WTC11 (cell line): ENCODE data around the gene OCSTAMP. TPM values are rescaled to one million over a fixed set of nuclear protein-coding genes. Genes with fewer than 3 reads are reported as not detected.

ENCODE experiments used
- ATAC-seq: fragments of 200-7000 bp; cut with Tn5 transposase; 2 replicates; pipeline ENCODE4 v1.10.0; 2021; ENCODE audit warnings: mild to moderate bottlenecking, moderate library complexity
- CTCF ChIA-PET: fragments of 300-600 bp; sonication (Branson Sonifier 250); formaldehyde crosslinking; loops from one replicate; lab custom pipeline; 2021; ENCODE audit warnings: antibody characterized with exemption; lab: Charles Lee
- POLR2A ChIA-PET: fragments of 350-600 bp; sonication (Branson Sonifier 250); formaldehyde crosslinking; loops from one replicate; lab custom pipeline; 2021; ENCODE audit warnings: antibody characterized with exemption; lab: Charles Lee
- DNase-seq: peaks from one replicate; pipeline ENCODE4 v3.0.0; 2021; ENCODE audit warnings: low spot score
- H3K27ac Mint-ChIP-seq: 2 replicates; pipeline ENCODE4 v1.8.0; 2021; ENCODE audit warnings: mixed read lengths
- H3K27me3 Mint-ChIP-seq: 2 replicates; pipeline ENCODE4 v1.8.0; 2021; ENCODE audit warnings: low read depth, mild to moderate bottlenecking, moderate library complexity, mixed read lengths
- H3K36me3 Mint-ChIP-seq: 2 replicates; pipeline ENCODE4 v1.8.0; 2021; ENCODE audit warnings: mixed read lengths
- H3K4me1 Mint-ChIP-seq: 2 replicates; pipeline ENCODE4 v1.8.0; 2022; ENCODE audit warnings: mixed read lengths
- H3K4me3 Mint-ChIP-seq: 2 replicates; pipeline ENCODE4 v1.8.0; 2021; ENCODE audit warnings: mild to moderate bottlenecking, moderate library complexity, mixed read lengths
- H3K9me3 Mint-ChIP-seq: 2 replicates; pipeline ENCODE4 v1.8.0; 2021; ENCODE audit warnings: mixed read lengths
- EMX1 ChIP-seq: fragments of 250-450 bp; sonication (Bioruptor Pico); IDR thresholded peaks from 2 replicates; pipeline ENCODE4 v1.8.0; 2021; ENCODE audit warnings: mild to moderate bottlenecking
- FOXK1 ChIP-seq: sonication (generic); formaldehyde crosslinking; IDR thresholded peaks from 2 replicates; pipeline ENCODE4 v1.8.0; 2022; ENCODE audit warnings: mild to moderate bottlenecking, moderate library complexity, missing genetic modification reagents
- GRHL2 ChIP-seq: fragments of 250-450 bp; sonication (Bioruptor Pico); IDR thresholded peaks from 2 replicates; pipeline ENCODE4 v1.8.0; 2022; ENCODE audit warnings: mild to moderate bottlenecking, moderate library complexity; ENCODE audit not compliant: insufficient replicate concordance, severe bottlenecking
- GTF2I ChIP-seq: fragments of 250-450 bp; sonication (Bioruptor Pico); conservative IDR thresholded peaks from 2 replicates; pipeline ENCODE4 v1.4.0; 2021; ENCODE audit warnings: mild to moderate bottlenecking
- NFE2L1 ChIP-seq: sonication (generic); formaldehyde crosslinking; IDR thresholded peaks from 2 replicates; pipeline ENCODE4 v1.8.1; 2023; ENCODE audit warnings: missing genetic modification reagents
- OVOL2 ChIP-seq: fragments of 250-450 bp; sonication (Bioruptor Pico); IDR thresholded peaks from 2 replicates; pipeline ENCODE4 v1.9.0; 2021; ENCODE audit warnings: mild to moderate bottlenecking, borderline replicate concordance
- SP1 ChIP-seq: sonication (generic); formaldehyde crosslinking; conservative IDR thresholded peaks from 2 replicates; pipeline ENCODE4 v1.8.1; 2022; ENCODE audit warnings: missing genetic modification reagents
- total RNA-seq: library from RNA; stranded (reverse); gene quantifications from 3 replicates; pipeline ENCODE4 v1.2.3, GENCODE V29; 2021
- TF ChIP-seq, protein P1 (sequence below): sonication (generic); formaldehyde crosslinking; IDR thresholded peaks from 2 replicates; pipeline ENCODE4 v1.8.0; 2022; ENCODE audit warnings: mild to moderate bottlenecking, missing genetic modification reagents
- TF ChIP-seq, protein P2 (sequence below): fragments of 250-450 bp; sonication (Bioruptor Pico); conservative IDR thresholded peaks from 2 replicates; pipeline ENCODE4 v1.9.0; 2021; ENCODE audit warnings: mild to moderate bottlenecking
- TF ChIP-seq, protein P3 (sequence below): sonication (generic); formaldehyde crosslinking; IDR thresholded peaks from 2 replicates; pipeline ENCODE4 v1.8.1; 2022; ENCODE audit warnings: mild to moderate bottlenecking, missing genetic modification reagents, moderate library complexity, borderline replicate concordance
- TF ChIP-seq, protein P4 (sequence below): sonication (generic); formaldehyde crosslinking; conservative IDR thresholded peaks from 2 replicates; pipeline ENCODE4 v1.8.1; 2022; ENCODE audit warnings: mild to moderate bottlenecking, missing genetic modification reagents
- TF ChIP-seq, protein P5 (sequence below): sonication (generic); formaldehyde crosslinking; IDR thresholded peaks from 2 replicates; pipeline ENCODE4 v1.8.0; 2023; ENCODE audit warnings: missing genetic modification reagents, mild to moderate bottlenecking, borderline replicate concordance
- TF ChIP-seq, protein P6 (sequence below): sonication (generic); formaldehyde crosslinking; conservative IDR thresholded peaks from 2 replicates; pipeline ENCODE4 v1.8.1; 2023; ENCODE audit warnings: mild to moderate bottlenecking, low read depth, missing genetic modification reagents, moderate library complexity

Gene OCSTAMP
- total RNA-seq, 1 experiment from 2014 or later = not detected

DNA sequence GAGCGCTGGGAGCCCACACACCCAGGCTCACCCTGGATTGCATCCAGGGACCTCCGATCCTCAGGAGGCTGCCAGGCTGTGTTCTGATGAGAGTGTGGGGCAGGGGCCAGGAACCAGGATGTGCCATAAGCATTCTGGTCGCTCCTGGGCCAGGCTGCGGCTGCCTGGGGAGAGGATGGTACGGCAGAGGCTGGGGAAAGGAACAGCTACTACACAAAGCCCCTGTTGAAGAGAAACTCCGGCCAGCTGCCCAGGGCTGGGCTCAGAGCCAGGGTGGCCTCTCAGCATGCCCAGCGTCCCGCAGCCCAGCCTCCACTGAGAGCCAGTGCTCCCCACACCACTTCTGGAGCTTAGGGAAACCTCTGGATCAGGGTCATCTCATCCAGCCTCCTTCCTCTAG is 21.7 kb upstream of the OCSTAMP start:
- ChIA-PET POLR2A (no interaction called here), CTCF (interaction anchor here (2.9 kb wide), 1 partner anchor 10 kb away, joined by 15 read pairs; no protein-coding TSS in a partner anchor)
- no peaks in the 10 kb centered on the region for H3K9me3 Mint-ChIP-seq
- no peak overlapping the region for H3K4me3 Mint-ChIP-seq
- TF ChIP-seq, protein P1, sequence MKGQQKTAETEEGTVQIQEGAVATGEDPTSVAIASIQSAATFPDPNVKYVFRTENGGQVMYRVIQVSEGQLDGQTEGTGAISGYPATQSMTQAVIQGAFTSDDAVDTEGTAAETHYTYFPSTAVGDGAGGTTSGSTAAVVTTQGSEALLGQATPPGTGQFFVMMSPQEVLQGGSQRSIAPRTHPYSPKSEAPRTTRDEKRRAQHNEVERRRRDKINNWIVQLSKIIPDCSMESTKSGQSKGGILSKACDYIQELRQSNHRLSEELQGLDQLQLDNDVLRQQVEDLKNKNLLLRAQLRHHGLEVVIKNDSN (CRISPR knock-in tag) = no peak
- TF ChIP-seq, protein P2, sequence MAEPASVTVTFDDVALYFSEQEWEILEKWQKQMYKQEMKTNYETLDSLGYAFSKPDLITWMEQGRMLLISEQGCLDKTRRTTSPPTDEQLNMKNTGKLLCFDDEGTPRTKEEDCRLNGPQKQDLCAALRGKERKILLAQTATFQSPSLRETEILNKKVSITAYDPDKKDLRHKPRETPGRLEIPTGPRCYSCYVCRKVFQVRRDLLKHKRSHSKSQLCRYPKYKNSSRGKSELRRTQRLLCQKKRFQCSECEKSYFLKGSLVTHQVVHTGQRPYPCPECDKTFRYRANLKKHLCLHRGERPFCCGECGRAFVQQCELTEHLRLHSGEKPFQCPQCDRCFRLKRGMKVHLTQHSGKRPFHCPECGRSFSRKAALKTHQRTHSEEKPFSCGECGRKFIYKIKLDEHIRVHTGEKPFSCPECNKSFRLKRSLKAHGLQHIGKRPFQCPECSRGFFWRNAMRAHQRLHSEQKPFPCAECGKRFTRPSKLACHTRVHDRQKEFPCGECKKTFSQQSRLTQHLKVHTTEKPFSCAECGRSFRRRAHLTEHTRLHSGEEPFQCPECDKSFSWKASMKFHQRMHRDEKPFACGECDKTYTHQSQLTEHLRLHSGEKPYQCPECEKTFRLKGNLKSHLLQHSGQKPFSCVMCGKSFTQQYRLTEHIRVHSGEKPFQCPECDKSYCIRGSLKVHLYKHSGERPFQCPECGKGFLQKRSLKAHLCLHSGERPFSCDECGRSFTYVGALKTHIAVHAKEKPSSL (CRISPR knock-in tag) = no peak
- TF ChIP-seq GRHL2 (no peak), GTF2I (CRISPR knock-in tag) (no peak), EMX1 (CRISPR knock-in tag) (no peak)
- TF ChIP-seq, protein P3, sequence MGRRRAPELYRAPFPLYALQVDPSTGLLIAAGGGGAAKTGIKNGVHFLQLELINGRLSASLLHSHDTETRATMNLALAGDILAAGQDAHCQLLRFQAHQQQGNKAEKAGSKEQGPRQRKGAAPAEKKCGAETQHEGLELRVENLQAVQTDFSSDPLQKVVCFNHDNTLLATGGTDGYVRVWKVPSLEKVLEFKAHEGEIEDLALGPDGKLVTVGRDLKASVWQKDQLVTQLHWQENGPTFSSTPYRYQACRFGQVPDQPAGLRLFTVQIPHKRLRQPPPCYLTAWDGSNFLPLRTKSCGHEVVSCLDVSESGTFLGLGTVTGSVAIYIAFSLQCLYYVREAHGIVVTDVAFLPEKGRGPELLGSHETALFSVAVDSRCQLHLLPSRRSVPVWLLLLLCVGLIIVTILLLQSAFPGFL (CRISPR knock-in tag) = no peak
- TF ChIP-seq, protein P4, sequence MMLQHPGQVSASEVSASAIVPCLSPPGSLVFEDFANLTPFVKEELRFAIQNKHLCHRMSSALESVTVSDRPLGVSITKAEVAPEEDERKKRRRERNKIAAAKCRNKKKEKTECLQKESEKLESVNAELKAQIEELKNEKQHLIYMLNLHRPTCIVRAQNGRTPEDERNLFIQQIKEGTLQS (CRISPR knock-in tag) = no peak
- no peaks in the 10 kb centered on the region for H3K4me1 Mint-ChIP-seq
- H3K36me3 Mint-ChIP-seq = no peaks in the 10 kb centered on the region
- no peak overlapping the region for H3K27ac Mint-ChIP-seq
- H3K27me3 Mint-ChIP-seq = no peaks in the 10 kb centered on the region
- ATAC-seq = no peak
- DNase-seq = no peak

DNA sequence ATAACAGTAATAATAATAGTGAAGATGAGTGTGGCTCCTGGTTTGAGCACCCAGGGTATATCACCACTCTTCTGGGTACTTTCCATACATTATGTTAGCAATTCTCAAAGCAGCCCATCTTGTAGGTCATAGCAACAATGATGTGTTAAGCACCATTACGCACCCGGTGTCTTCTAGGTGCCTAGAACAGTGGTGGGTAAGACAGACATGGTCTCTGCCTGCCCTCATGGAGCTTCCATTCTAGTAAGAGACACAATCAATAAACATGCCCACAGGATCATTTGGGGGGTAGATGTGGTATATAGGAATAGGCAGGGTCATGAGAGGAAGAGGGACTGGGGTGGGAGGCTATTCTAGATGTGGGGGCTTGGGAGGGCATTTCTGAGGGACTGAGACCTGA is 21.0 kb upstream of the OCSTAMP start:
- Mint-ChIP-seq H3K27me3 (no peaks in the 10 kb centered on the region), H3K9me3 (no peaks in the 10 kb centered on the region), H3K4me1 (no peaks in the 10 kb centered on the region), H3K36me3 (no peaks in the 10 kb centered on the region), H3K4me3 (no peak overlapping the region), H3K27ac (no peak overlapping the region)
- ChIA-PET POLR2A (no interaction called here), CTCF (no interaction called here)
- TF ChIP-seq, protein P5, sequence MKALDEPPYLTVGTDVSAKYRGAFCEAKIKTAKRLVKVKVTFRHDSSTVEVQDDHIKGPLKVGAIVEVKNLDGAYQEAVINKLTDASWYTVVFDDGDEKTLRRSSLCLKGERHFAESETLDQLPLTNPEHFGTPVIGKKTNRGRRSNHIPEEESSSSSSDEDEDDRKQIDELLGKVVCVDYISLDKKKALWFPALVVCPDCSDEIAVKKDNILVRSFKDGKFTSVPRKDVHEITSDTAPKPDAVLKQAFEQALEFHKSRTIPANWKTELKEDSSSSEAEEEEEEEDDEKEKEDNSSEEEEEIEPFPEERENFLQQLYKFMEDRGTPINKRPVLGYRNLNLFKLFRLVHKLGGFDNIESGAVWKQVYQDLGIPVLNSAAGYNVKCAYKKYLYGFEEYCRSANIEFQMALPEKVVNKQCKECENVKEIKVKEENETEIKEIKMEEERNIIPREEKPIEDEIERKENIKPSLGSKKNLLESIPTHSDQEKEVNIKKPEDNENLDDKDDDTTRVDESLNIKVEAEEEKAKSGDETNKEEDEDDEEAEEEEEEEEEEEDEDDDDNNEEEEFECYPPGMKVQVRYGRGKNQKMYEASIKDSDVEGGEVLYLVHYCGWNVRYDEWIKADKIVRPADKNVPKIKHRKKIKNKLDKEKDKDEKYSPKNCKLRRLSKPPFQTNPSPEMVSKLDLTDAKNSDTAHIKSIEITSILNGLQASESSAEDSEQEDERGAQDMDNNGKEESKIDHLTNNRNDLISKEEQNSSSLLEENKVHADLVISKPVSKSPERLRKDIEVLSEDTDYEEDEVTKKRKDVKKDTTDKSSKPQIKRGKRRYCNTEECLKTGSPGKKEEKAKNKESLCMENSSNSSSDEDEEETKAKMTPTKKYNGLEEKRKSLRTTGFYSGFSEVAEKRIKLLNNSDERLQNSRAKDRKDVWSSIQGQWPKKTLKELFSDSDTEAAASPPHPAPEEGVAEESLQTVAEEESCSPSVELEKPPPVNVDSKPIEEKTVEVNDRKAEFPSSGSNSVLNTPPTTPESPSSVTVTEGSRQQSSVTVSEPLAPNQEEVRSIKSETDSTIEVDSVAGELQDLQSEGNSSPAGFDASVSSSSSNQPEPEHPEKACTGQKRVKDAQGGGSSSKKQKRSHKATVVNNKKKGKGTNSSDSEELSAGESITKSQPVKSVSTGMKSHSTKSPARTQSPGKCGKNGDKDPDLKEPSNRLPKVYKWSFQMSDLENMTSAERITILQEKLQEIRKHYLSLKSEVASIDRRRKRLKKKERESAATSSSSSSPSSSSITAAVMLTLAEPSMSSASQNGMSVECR (CRISPR knock-in tag) = no peak
- TF ChIP-seq SP1 (CRISPR knock-in tag) (no peak), NFE2L1 (no peak), FOXK1 (CRISPR knock-in tag) (no peak), OVOL2 (CRISPR knock-in tag) (no peak)
- TF ChIP-seq, protein P6, sequence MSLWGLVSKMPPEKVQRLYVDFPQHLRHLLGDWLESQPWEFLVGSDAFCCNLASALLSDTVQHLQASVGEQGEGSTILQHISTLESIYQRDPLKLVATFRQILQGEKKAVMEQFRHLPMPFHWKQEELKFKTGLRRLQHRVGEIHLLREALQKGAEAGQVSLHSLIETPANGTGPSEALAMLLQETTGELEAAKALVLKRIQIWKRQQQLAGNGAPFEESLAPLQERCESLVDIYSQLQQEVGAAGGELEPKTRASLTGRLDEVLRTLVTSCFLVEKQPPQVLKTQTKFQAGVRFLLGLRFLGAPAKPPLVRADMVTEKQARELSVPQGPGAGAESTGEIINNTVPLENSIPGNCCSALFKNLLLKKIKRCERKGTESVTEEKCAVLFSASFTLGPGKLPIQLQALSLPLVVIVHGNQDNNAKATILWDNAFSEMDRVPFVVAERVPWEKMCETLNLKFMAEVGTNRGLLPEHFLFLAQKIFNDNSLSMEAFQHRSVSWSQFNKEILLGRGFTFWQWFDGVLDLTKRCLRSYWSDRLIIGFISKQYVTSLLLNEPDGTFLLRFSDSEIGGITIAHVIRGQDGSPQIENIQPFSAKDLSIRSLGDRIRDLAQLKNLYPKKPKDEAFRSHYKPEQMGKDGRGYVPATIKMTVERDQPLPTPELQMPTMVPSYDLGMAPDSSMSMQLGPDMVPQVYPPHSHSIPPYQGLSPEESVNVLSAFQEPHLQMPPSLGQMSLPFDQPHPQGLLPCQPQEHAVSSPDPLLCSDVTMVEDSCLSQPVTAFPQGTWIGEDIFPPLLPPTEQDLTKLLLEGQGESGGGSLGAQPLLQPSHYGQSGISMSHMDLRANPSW (CRISPR knock-in tag) = no peak
- no peak for ATAC-seq
- no peak for DNase-seq
